H9 (cell line): ENCODE measurements around the gene BRD8. TPM values are rescaled to one million over a fixed set of nuclear protein-coding genes. Genes with fewer than 3 reads are reported as not detected.
"Not testable (repeated sequence)": the region's sequence is repeated elsewhere in the genome, so short reads cannot be mapped to it uniquely, and the experiment has no call there.

Source experiments
- DNase-seq: peaks from one replicate; pipeline ENCODE4 v3.0.0-alpha.2; 2017
- H2AFZ ChIP-seq: one replicate; pipeline ENCODE4 v1.6.1; 2013; ENCODE audit warnings: mild to moderate bottlenecking, low read length, control low read depth, moderate library complexity
- H2AK5ac ChIP-seq: 2 replicates; pipeline ENCODE4 v1.6.1; 2013; ENCODE audit warnings: low read length, control low read depth, mixed read lengths; ENCODE audit not compliant: insufficient read length
- H2BK120ac ChIP-seq: one replicate; pipeline ENCODE4 v1.6.1; 2013; ENCODE audit warnings: low read depth, mild to moderate bottlenecking, low read length, control low read depth, inconsistent platforms; ENCODE audit not compliant: poor library complexity, severe bottlenecking
- H2BK12ac ChIP-seq: 2 replicates; pipeline ENCODE4 v1.6.1; 2013; ENCODE audit warnings: low read length, control low read depth, mixed read lengths, low read depth; ENCODE audit not compliant: insufficient read length
- H2BK15ac ChIP-seq: 2 replicates; pipeline ENCODE4 v1.6.1; 2013; ENCODE audit warnings: low read depth, low read length, control low read depth
- H2BK20ac ChIP-seq: one replicate; pipeline ENCODE4 v1.6.1; 2013; ENCODE audit warnings: low read depth, mild to moderate bottlenecking, low read length, control low read depth, inconsistent platforms; ENCODE audit not compliant: poor library complexity, severe bottlenecking
- H2BK5ac ChIP-seq: 2 replicates; pipeline ENCODE4 v1.6.1; 2013; ENCODE audit warnings: low read length, control low read depth, mixed read lengths; ENCODE audit not compliant: insufficient read length
- H3K14ac ChIP-seq: 2 replicates; pipeline ENCODE4 v1.6.1; 2013; ENCODE audit warnings: low read length, control low read depth; ENCODE audit not compliant: insufficient read depth
- H3K18ac ChIP-seq: 2 replicates; pipeline ENCODE4 v1.6.1; 2013; ENCODE audit warnings: low read depth, mild to moderate bottlenecking, mixed read lengths, low read length, control low read depth; ENCODE audit not compliant: insufficient read length
- H3K23ac ChIP-seq: 2 replicates; pipeline ENCODE4 v1.6.1; 2013; ENCODE audit warnings: low read length, control low read depth, mixed read lengths, low read depth; ENCODE audit not compliant: insufficient read length
- H3K23me2 ChIP-seq: 2 replicates; pipeline ENCODE4 v1.6.1; 2013; ENCODE audit warnings: low read depth, mild to moderate bottlenecking, mixed read lengths, low read length, control low read depth; ENCODE audit not compliant: insufficient read length, poor library complexity, severe bottlenecking
- H3K27ac ChIP-seq: 2 replicates; pipeline ENCODE4 v1.5.1; 2013; ENCODE audit warnings: low read length, control low read depth, mixed read lengths, low read depth; ENCODE audit not compliant: insufficient read length
- H3K27me3 ChIP-seq: 2 replicates; pipeline ENCODE4 v1.6.1; 2013; ENCODE audit warnings: low read length, control low read depth, inconsistent platforms; ENCODE audit not compliant: insufficient read depth
- H3K4ac ChIP-seq: 2 replicates; pipeline ENCODE4 v1.6.1; 2013; ENCODE audit warnings: low read depth, mild to moderate bottlenecking, control low read depth, inconsistent platforms, low read length, moderate library complexity
- H3K4me1 ChIP-seq: 2 replicates; pipeline ENCODE4 v1.6.1; 2013; ENCODE audit warnings: low read length, control low read depth, inconsistent platforms; ENCODE audit not compliant: insufficient read depth
- H3K4me2 ChIP-seq: 2 replicates; pipeline ENCODE4 v1.6.1; 2013; ENCODE audit warnings: low read length, control low read depth, mixed read lengths; ENCODE audit not compliant: insufficient read length, insufficient read depth
- H3K56ac ChIP-seq: 2 replicates; pipeline ENCODE4 v1.6.1; 2013; ENCODE audit warnings: low read depth, mild to moderate bottlenecking, mixed read lengths, low read length, control low read depth; ENCODE audit not compliant: insufficient read length
- H3K79me1 ChIP-seq: 2 replicates; pipeline ENCODE4 v1.6.1; 2013; ENCODE audit warnings: low read depth, mild to moderate bottlenecking, moderate library complexity, low read length, control low read depth, inconsistent platforms; ENCODE audit not compliant: insufficient read depth, poor library complexity, severe bottlenecking
- H3K79me2 ChIP-seq: 2 replicates; pipeline ENCODE4 v1.6.1; 2013; ENCODE audit warnings: low read length, control low read depth, inconsistent platforms; ENCODE audit not compliant: insufficient read depth
- H3K9ac ChIP-seq: 2 replicates; pipeline ENCODE4 v1.6.1; 2013; ENCODE audit warnings: low read length, control low read depth, mixed read lengths; ENCODE audit not compliant: insufficient read length; ENCODE audit errors: extremely low read depth
- H3K9me3 ChIP-seq: one replicate; pipeline ENCODE4 v1.6.1; 2013; ENCODE audit warnings: low read depth, low read length, inconsistent platforms; ENCODE audit not compliant: control insufficient read depth
- H3T11ph ChIP-seq: one replicate; pipeline ENCODE4 v1.6.1; 2013; ENCODE audit warnings: mild to moderate bottlenecking, low read length, control low read depth, inconsistent platforms
- H4K20me1 ChIP-seq: one replicate; pipeline ENCODE4 v1.6.1; 2013; ENCODE audit not compliant: control insufficient read depth, insufficient read length, insufficient read depth
- H4K5ac ChIP-seq: 2 replicates; pipeline ENCODE4 v1.6.1; 2013; ENCODE audit warnings: low read depth, mild to moderate bottlenecking, mixed read lengths, low read length, control low read depth; ENCODE audit not compliant: insufficient read length
- H4K8ac ChIP-seq: replicated peaks from 2 replicates; pipeline ENCODE4 v1.6.1; 2013; ENCODE audit warnings: low read length, control low read depth, mixed read lengths, low read depth; ENCODE audit not compliant: insufficient read length
- H4K91ac ChIP-seq: 2 replicates; pipeline ENCODE4 v1.6.1; 2013; ENCODE audit warnings: low read depth, mild to moderate bottlenecking, moderate library complexity, mixed read lengths, low read length, control low read depth; ENCODE audit not compliant: insufficient read length
- H3K27ac Mint-ChIP-seq, 3 experiments: 2 replicates in 2 of 3; 3 replicates in 1 of 3; pipeline ENCODE4 v1.8.0; 2020 to 2021; ENCODE audit warnings: mixed read lengths in 3 of 3, mild to moderate bottlenecking in 1 of 3, moderate library complexity in 1 of 3
- H3K27me3 Mint-ChIP-seq: 2 replicates; pipeline ENCODE4 v1.8.0; 2021; ENCODE audit warnings: low read depth, mild to moderate bottlenecking, moderate library complexity, mixed read lengths
- H3K36me3 Mint-ChIP-seq, 3 experiments: 2 replicates in 2 of 3; 3 replicates in 1 of 3; pipeline ENCODE4 v1.8.0; 2020 to 2021; ENCODE audit warnings: low read depth in 3 of 3, mixed read lengths in 3 of 3; ENCODE audit not compliant: insufficient read depth in 1 of 3
- H3K4me1 Mint-ChIP-seq, 2 experiments: 2 replicates each; pipeline ENCODE4 v1.8.0; 2020; ENCODE audit warnings: mixed read lengths in 2 of 2
- H3K4me3 Mint-ChIP-seq, 2 experiments: 2 replicates in 1 of 2; 3 replicates in 1 of 2; pipeline ENCODE4 v1.8.0; 2020 to 2021; ENCODE audit warnings: mild to moderate bottlenecking in 2 of 2, mixed read lengths in 2 of 2, moderate library complexity in 1 of 2
- H3K9me3 Mint-ChIP-seq, 2 experiments: 2 replicates in 1 of 2; 3 replicates in 1 of 2; pipeline ENCODE4 v1.8.0; 2020; ENCODE audit warnings: mild to moderate bottlenecking in 2 of 2, mixed read lengths in 2 of 2, moderate library complexity in 1 of 2
- CTCF ChIP-seq: fragments of 200-600 bp; sonication (generic); conservative IDR thresholded peaks from 3 replicates; pipeline ENCODE4 v1.8.0; 2021; ENCODE audit warnings: antibody characterized with exemption, mild to moderate bottlenecking
- WGBS: extraction: QIAGEN DNeasy Blood & Tissue Kit; methylation state at CpG from one replicate; pipeline ENCODE4 v1.1.7; 2013; ENCODE audit warnings: missing lambda C conversion rate, low lambda C conversion rate, mixed read lengths; ENCODE audit not compliant: insufficient read length; ENCODE audit errors: extremely low coverage; 5-methylcytosine and 5-hydroxymethylcytosine counted together
- total RNA-seq: library from RNA; stranded (reverse); gene quantifications from 2 replicates; pipeline ENCODE4 v1.2.1, GENCODE V29; 2021

Gene BRD8
- total RNA-seq, 1 experiment from 2014 or later: 67.9 TPM

DNA sequence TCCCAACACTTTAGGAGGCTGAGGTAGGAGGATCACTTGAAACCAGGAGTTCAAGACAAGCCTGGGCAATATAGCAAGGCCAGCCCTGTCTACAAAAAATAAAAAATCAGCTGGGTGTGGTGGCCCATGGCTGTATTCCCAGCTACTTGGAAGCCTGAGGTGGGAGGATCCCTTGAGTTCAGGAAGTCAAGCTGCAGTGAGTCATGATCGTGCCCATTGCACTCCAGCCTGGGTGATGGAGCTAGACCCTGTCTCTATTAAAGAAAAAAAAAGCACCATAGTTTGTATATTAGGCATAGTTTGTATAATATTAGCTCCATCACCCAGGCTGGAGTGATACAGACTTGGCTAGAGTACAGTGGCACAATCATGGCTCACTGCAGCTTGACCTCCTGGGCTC, 29.6 kb downstream of the BRD8 start:
- H3K4ac ChIP-seq: no peak overlapping the region
- H3K9me3 Mint-ChIP-seq: no peaks in the 10 kb centered on the region
- DNase-seq: no peak
- H2BK15ac ChIP-seq: no peak overlapping the region
- no CpG with 5 or more reads among the region's 1 CpG for WGBS
- no peak overlapping the region for H4K91ac ChIP-seq
- H3K18ac ChIP-seq: no peak overlapping the region
- no peak overlapping the region for H2BK20ac ChIP-seq
- H2BK120ac ChIP-seq: no peak overlapping the region
- no peak overlapping the region for H3K27ac ChIP-seq
- no peaks in the 10 kb centered on the region for H3K4me1 Mint-ChIP-seq
- H2BK12ac ChIP-seq: no peak overlapping the region
- H4K8ac ChIP-seq: no peak overlapping the region
- H3K27me3 Mint-ChIP-seq: peaks cover 2% of the 10 kb centered on the region; the same call in 1 of the 2 replicates
- TF ChIP-seq CTCF: no peak
- no peak overlapping the region for H3K4me2 ChIP-seq
- no peaks in the 10 kb centered on the region for H3K4me1 ChIP-seq
- H2BK5ac ChIP-seq: no peak overlapping the region
- H3K9me3 ChIP-seq: no peaks in the 10 kb centered on the region
- H3K56ac ChIP-seq: no peak overlapping the region
- H4K20me1 ChIP-seq: no peaks in the 10 kb centered on the region
- H3K9ac ChIP-seq: no peak overlapping the region
- H3K79me1 ChIP-seq: no peaks in the 10 kb centered on the region
- no peak overlapping the region for H2AK5ac ChIP-seq
- H3K23ac ChIP-seq: no peak overlapping the region
- no peak overlapping the region for H4K5ac ChIP-seq
- no peak overlapping the region for H2AFZ ChIP-seq
- H3K14ac ChIP-seq: no peak overlapping the region
- no peak overlapping the region for H3K4me3 Mint-ChIP-seq
- H3K79me2 ChIP-seq: no peaks in the 10 kb centered on the region
- H3K27ac Mint-ChIP-seq: no peak overlapping the region
- no peaks in the 10 kb centered on the region; a peak in 1 of 7 replicates for H3K36me3 Mint-ChIP-seq
- H3K27me3 ChIP-seq: no peaks in the 10 kb centered on the region
- H3K23me2 ChIP-seq: no peaks in the 10 kb centered on the region
- no peak overlapping the region for H3T11ph ChIP-seq

GRCh38 chr5:138143578-138143977, 34.9 kb downstream of the BRD8 start:
- not testable (repeated sequence) for H3K23me2 ChIP-seq, H4K8ac ChIP-seq, H4K91ac ChIP-seq, H4K20me1 ChIP-seq, H2AK5ac ChIP-seq, H3K4ac ChIP-seq, H3K56ac ChIP-seq, H3K36me3 Mint-ChIP-seq, H3K4me1 Mint-ChIP-seq, H3T11ph ChIP-seq, H3K9me3 Mint-ChIP-seq, H2BK12ac ChIP-seq, H3K27me3 ChIP-seq, H3K9ac ChIP-seq, H2BK5ac ChIP-seq, DNase-seq, H3K23ac ChIP-seq, H4K5ac ChIP-seq, H2AFZ ChIP-seq, H3K27ac ChIP-seq, H3K14ac ChIP-seq, H3K18ac ChIP-seq, H3K27me3 Mint-ChIP-seq, H2BK20ac ChIP-seq, H3K4me1 ChIP-seq, H3K9me3 ChIP-seq, H2BK15ac ChIP-seq, H3K79me2 ChIP-seq, H2BK120ac ChIP-seq, H3K4me3 Mint-ChIP-seq, H3K4me2 ChIP-seq, H3K79me1 ChIP-seq, H3K27ac Mint-ChIP-seq
- WGBS: no CpG with 5 or more reads among the region's 6 CpGs
